ENCODE measurements around the gene STX5.

GRCh38 chr11:62843466-62843865, 11.6 kb upstream of the STX5 start:
- TF ChIP-seq CTCF (IDR thresholded peaks at IDR 0.05; ENCODE audit: low read depth, low read length, poor library complexity, severe bottlenecking), result no peak
- TF ChIP-seq EZH2phosphoT487 (IDR thresholded peaks at IDR 0.05; ENCODE audit: borderline replicate concordance, low read length), result no peak
